Measurements from ENCODE around the gene ERN1. TPM values are rescaled to one million over a fixed set of nuclear protein-coding genes. Genes with fewer than 3 reads are reported as not detected.

The ERN1 gene
- total RNA-seq, 3 donors from 2014 or later = 16.2 to 29.3 (median 21.0) TPM

GRCh38 chr17:64153565-64154312 is 23.8 kb upstream of the ERN1 start:
- ATAC-seq = no peak
- H3K4me3 Mint-ChIP-seq = no peak overlapping the region

DNA sequence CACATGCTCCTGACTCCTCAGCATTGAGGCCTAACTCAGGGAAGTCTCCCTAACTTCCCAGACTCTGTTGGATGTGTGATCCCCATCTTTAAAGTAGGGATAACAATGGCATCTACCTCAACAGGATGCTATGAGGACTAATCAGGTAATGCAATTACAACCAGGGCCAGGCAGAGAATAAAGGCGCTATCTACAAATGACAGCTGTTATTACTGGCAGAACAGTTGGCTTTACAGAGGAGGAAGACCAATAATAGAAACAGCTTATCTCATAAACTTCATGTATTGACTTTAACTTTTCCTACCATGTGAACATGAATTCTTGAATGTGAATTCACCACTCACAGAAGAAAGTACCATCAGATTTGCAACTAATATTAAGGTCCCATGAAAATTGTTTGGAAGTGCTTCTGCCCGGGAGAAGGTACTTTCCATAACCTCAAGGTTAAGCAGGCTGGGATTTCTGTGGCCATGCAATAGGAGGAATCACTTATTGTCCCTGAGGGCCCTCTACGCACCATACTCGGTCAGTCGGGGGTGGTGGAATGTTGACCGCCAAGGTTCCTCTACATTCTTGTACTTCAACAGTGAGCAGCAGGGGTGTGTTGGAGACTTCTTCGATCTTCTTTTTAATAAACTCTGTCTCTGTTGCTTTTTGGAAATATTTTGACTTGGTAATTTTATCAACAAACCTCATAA is 22.6 kb upstream of the ERN1 start:
- H3K4me1 Mint-ChIP-seq (ENCODE audit: low read depth) = peaks cover 8% of the 10 kb centered on the region

More at GRCh38 chr17:64153565-64154312, 23.8 kb upstream of the ERN1 start:
- no peaks in the 10 kb centered on the region for H3K27me3 Mint-ChIP-seq (ENCODE audit: low read depth)
- peaks cover under 1% of the 10 kb centered on the region for H3K4me1 Mint-ChIP-seq (ENCODE audit: low read depth)
- no peaks in the 10 kb centered on the region for H3K9me3 Mint-ChIP-seq
- H3K36me3 Mint-ChIP-seq (ENCODE audit: insufficient read depth) = peaks cover 21% of the 10 kb centered on the region
- no peak for DNase-seq

GRCh38 chr17:64151016-64151368 is 21.0 kb upstream of the ERN1 start:
- ATAC-seq (no peak), DNase-seq (no peak)
- Mint-ChIP-seq H3K36me3 (ENCODE audit: insufficient read depth) (peaks cover 36% of the 10 kb centered on the region), H3K4me1 (ENCODE audit: low read depth) (peaks cover 18% of the 10 kb centered on the region), H3K9me3 (no peaks in the 10 kb centered on the region), H3K27me3 (ENCODE audit: low read depth) (no peaks in the 10 kb centered on the region), H3K4me3 (no peak overlapping the region)

More for the DNA sequence above, 22.6 kb upstream of the ERN1 start:
- H3K36me3 Mint-ChIP-seq (ENCODE audit: insufficient read depth) = peaks cover 27% of the 10 kb centered on the region
- DNase-seq (no peak), ATAC-seq (no peak)
- no peak overlapping the region for H3K4me3 Mint-ChIP-seq
- no peaks in the 10 kb centered on the region for H3K27me3 Mint-ChIP-seq (ENCODE audit: low read depth)
- no peaks in the 10 kb centered on the region for H3K9me3 Mint-ChIP-seq

DNA sequence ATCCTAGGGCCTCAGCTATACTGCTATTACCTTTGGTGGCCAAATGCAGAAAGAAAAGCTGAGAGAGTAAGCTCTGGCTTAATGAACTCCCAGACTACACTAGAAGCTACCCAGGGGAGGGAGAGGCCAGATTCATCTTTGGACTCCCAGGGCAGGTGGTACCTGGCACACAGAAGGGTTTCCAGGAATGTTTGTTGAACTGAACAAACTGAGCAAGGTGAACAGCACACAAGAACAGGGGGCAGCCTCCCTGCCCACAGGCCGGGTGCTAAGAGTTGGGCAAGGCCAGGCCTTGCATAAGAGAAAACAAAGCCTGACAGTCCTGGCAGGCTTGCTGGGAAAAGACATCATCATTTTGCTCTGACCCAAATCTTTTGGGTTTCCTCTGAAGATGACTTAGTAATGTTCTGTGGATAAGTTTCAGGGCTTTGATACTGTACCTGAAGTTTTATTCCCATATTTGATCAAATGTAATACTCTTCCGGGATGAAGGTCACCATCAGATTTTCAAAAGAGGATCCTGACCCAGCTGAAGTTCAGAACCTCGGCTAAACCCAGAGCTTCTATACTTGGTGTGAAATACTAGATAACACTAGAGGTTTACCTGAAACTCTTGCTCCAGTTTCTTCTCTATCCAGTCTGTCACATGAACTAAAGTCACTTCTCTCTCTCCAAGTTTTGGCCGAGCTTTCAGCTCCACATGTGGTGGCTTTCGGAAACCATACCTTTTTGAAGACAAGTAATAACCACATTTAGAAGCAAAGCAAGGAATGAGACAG is 20.5 kb upstream of the ERN1 start:
- H3K4me1 Mint-ChIP-seq (ENCODE audit: low read depth) = peaks cover 18% of the 10 kb centered on the region
- ATAC-seq (no peak), DNase-seq (no peak)
- H3K4me3 Mint-ChIP-seq = no peak overlapping the region
- H3K36me3 Mint-ChIP-seq (ENCODE audit: insufficient read depth) = peaks cover 36% of the 10 kb centered on the region
- H3K27me3 Mint-ChIP-seq (ENCODE audit: low read depth) = no peaks in the 10 kb centered on the region
- no peaks in the 10 kb centered on the region for H3K9me3 Mint-ChIP-seq

- DNase-seq = no peak
- no peaks in the 10 kb centered on the region for H3K27me3 Mint-ChIP-seq (ENCODE audit: low read depth)
- H3K4me3 Mint-ChIP-seq = no peak overlapping the region
- peaks cover 23% of the 10 kb centered on the region for H3K4me1 Mint-ChIP-seq (ENCODE audit: low read depth)
- H3K9me3 Mint-ChIP-seq = no peaks in the 10 kb centered on the region
- ATAC-seq = no peak
- H3K36me3 Mint-ChIP-seq (ENCODE audit: insufficient read depth) = peaks cover 36% of the 10 kb centered on the region
Observed at GRCh38 chr17:64149196-64149595, 19.3 kb upstream of the ERN1 start.

- Mint-ChIP-seq H3K27me3 (ENCODE audit: low read depth) (no peaks in the 10 kb centered on the region), H3K4me3 (no peak overlapping the region), H3K9me3 (no peaks in the 10 kb centered on the region), H3K36me3 (ENCODE audit: insufficient read depth) (peaks cover 36% of the 10 kb centered on the region), H3K4me1 (ENCODE audit: low read depth) (peaks cover 23% of the 10 kb centered on the region)
- no peak for DNase-seq
- ATAC-seq = no peak
Observed at GRCh38 chr17:64148699-64149098, 18.8 kb upstream of the ERN1 start.

DNA sequence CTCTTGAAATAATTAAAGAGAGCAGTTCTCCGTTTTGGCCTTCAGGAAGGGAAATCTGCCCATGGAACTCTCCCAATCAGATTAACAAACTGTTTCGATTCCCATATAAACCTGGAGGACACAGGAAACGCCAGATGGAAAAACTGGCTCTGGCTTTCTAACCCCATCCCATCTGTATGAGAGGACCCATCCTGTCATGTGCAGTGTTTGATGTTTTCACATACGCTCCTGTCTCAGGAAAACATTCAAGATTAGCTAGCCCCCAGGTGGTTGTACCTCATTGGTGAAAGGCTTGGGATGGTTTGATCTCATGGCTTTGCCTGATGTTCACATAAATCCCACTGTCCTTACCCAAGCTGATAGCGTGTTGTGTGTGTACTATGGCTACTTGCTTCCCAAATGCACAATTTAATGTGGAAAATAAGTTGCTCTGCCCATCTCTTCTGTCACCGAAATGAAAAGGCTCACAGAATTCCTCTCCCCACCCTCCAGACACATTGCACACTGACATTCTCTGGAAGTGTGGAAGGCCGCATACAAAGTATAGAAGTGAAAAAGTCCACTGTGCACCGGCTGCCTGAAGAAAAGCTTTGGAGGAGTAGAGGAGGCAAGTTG is 18.2 kb upstream of the ERN1 start:
- Mint-ChIP-seq H3K36me3 (ENCODE audit: insufficient read depth) (peaks cover 33% of the 10 kb centered on the region), H3K4me1 (ENCODE audit: low read depth) (peaks cover 23% of the 10 kb centered on the region), H3K4me3 (peak overlapping the region; percentile 37), H3K27me3 (ENCODE audit: low read depth) (no peaks in the 10 kb centered on the region), H3K9me3 (no peaks in the 10 kb centered on the region)
- ATAC-seq (no peak), DNase-seq (no peak)

DNA sequence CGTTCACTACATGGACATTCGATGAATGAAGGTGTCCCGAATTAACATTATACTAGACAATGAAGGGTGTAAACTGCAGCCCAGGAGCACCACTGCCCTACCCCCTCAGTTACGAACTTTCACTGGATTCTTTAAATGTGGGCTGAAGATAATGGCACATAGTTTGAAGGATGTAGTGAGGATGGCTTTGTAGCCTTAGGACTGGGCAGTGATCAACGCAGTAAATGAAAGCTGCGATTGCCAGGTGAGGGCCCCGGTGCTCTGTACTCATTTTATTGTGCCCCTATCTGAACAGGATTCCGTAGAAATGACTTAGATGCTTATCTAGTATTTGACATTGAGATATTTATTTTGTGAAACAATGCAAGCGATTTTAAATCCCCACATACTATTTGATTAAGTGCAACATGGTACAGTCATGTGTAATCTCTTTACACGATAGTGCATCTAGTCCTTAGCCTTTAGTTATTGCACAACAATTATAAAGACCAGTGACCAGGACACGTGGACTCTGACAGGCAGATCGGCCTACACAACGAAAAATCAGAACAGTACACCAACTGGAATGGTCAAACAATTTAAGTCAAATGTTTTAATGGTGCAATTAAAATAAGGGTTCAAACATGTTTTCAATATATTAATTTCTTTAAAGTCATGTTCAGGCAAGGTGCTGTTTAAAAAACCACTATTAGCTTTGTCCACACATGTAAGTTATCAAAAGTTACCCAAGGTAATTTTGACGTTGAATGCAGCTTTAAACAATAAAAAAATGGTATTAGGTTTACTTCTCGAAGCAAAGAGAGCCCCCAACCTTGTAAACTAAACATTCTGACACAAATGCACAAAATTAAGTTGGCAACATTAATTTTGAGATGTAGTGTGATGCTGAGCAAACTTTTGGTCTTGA is 17.4 kb upstream of the ERN1 start:
- H3K36me3 Mint-ChIP-seq (ENCODE audit: insufficient read depth) = peaks cover 26% of the 10 kb centered on the region
- DNase-seq (no peak), ATAC-seq (peak in 1 of 2 donors; percentile 6)
- no peaks in the 10 kb centered on the region for H3K9me3 Mint-ChIP-seq
- peaks cover 23% of the 10 kb centered on the region for H3K4me1 Mint-ChIP-seq (ENCODE audit: low read depth)
- H3K27me3 Mint-ChIP-seq (ENCODE audit: low read depth) = no peaks in the 10 kb centered on the region
- no peak overlapping the region for H3K4me3 Mint-ChIP-seq

GRCh38 chr17:64146418-64147109 is 16.6 kb upstream of the ERN1 start:
- Mint-ChIP-seq H3K27me3 (ENCODE audit: low read depth) (no peaks in the 10 kb centered on the region), H3K4me1 (ENCODE audit: low read depth) (peaks cover 23% of the 10 kb centered on the region), H3K4me3 (no peak overlapping the region), H3K9me3 (no peaks in the 10 kb centered on the region), H3K36me3 (ENCODE audit: insufficient read depth) (peaks cover 24% of the 10 kb centered on the region)
- DNase-seq = peak; percentile 50
- peak; percentile 17 to 30 for ATAC-seq

DNA sequence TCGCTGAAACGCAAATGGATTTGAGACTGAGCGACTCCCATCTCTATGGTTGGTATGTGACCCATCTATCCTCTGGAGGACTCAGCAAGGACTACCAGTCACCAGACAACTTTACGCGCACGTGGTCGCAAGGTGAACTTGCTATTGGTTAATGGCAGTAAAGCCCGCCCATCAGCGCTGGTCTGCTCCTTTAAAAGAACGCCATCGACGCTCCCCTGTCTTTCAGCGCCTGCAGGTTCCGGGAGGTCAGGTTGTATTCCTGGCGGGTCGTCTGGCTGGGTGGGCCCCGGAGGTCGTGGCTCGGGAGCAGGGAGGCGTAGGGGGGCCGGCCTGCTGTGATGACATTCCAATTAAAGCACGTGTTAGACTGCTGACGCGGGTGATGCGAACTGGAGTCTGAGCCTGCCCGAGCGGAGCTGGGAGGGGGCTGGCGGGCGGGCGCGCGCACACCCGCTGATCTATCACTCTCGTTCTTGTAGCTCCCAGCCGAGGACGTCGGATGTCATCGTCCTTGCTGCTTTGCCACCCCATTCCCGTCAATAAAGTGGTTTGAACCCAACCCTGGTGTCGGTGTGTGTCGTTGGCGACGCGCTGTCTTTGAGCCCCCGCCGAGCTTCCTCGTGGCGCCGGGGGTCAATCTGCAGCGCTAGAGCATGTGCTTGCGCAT is 15.9 kb upstream of the ERN1 start:
- Mint-ChIP-seq H3K4me3 (no peak overlapping the region), H3K36me3 (ENCODE audit: insufficient read depth) (peaks cover 21% of the 10 kb centered on the region), H3K4me1 (ENCODE audit: low read depth) (peaks cover 23% of the 10 kb centered on the region), H3K27me3 (ENCODE audit: low read depth) (no peaks in the 10 kb centered on the region), H3K9me3 (no peaks in the 10 kb centered on the region)
- peak; percentile 93 to 95 for ATAC-seq
- DNase-seq = peak; percentile 95

- Mint-ChIP-seq H3K27me3 (ENCODE audit: low read depth) (no peaks in the 10 kb centered on the region), H3K36me3 (ENCODE audit: insufficient read depth) (peaks cover 21% of the 10 kb centered on the region), H3K4me1 (ENCODE audit: low read depth) (peaks cover 23% of the 10 kb centered on the region), H3K9me3 (no peaks in the 10 kb centered on the region), H3K4me3 (no peak overlapping the region)
- ATAC-seq = no peak
- DNase-seq = no peak
Observed at GRCh38 chr17:64145375-64145750, 15.4 kb upstream of the ERN1 start.

DNA sequence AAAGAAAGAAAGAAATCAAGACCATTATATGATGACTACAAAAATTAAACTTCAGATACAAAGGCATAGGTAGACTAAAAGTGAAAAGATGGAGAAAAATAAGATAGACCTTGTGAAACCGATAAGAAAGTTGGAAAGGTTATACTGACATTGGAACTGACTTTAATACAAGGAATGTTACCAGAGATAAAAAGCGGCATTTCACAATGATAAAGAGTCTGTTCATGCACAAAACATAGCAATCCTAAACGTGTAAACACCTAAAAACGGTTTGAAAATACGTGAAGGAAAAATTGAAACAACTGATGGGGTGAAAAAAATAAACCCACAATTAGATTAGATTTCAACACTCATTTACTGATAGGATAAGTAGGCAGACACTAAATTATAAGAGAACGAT is 9.6 kb upstream of the ERN1 start:
- no peaks in the 10 kb centered on the region for H3K9me3 Mint-ChIP-seq
- no peak for DNase-seq
- no peak overlapping the region for H3K4me3 Mint-ChIP-seq
- H3K36me3 Mint-ChIP-seq (ENCODE audit: insufficient read depth) = no peaks in the 10 kb centered on the region
- ATAC-seq = no peak
- H3K27me3 Mint-ChIP-seq (ENCODE audit: low read depth) = no peaks in the 10 kb centered on the region
- H3K4me1 Mint-ChIP-seq (ENCODE audit: low read depth) = no peaks in the 10 kb centered on the region

DNA sequence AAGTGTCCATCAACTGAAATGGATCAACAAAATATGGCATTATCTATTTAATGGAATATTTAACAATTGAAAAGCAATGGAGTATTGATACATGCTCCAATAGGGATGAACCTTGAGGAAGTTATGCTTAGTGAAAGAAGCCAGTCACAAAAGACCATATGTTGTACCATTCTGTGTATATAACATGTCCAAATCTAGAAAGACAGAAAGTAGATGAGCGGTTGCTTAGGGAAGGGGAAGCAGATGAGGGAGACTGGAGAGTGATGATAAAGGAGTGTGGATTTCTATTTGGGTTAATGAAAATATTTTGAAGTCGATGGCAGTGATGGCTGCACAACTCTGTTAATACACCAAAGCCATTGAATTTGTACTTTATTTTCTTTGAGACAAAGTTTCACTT is 8.5 kb upstream of the ERN1 start:
- DNase-seq (no peak), ATAC-seq (no peak)
- no peak overlapping the region for H3K4me3 Mint-ChIP-seq
- H3K9me3 Mint-ChIP-seq = no peaks in the 10 kb centered on the region
- no peaks in the 10 kb centered on the region for H3K27me3 Mint-ChIP-seq (ENCODE audit: low read depth)
- H3K36me3 Mint-ChIP-seq (ENCODE audit: insufficient read depth) = no peaks in the 10 kb centered on the region
- H3K4me1 Mint-ChIP-seq (ENCODE audit: low read depth) = peaks cover 2% of the 10 kb centered on the region

All from activated T-cell treated with anti-CD3 and anti-CD28 coated beads, Interleukin-2, amount 50 U/mL, for 4 hours (primary cell).